T-helper 17 cell (primary cell): ENCODE measurements around the gene CPM. TPM values are rescaled to one million over a fixed set of nuclear protein-coding genes. Genes with fewer than 3 reads are reported as not detected.
"Not testable (repeated sequence)": the region's sequence is repeated elsewhere in the genome, so short reads cannot be mapped to it uniquely, and the experiment has no call there.

Source experiments
- ATAC-seq: fragments of 150-1000 bp; cut with Tn5 transposase; 2 replicates; pipeline ENCODE4 v1.10.0; 2021; ENCODE audit warnings: mild to moderate bottlenecking, moderate library complexity
- DNase-seq, 3 donors: peaks; one replicate each; pipeline versions ENCODE4 v3.0.0 to v3.0.0-alpha.2; 2020 to 2021
- H3K9me3 ChIP-seq: one replicate; pipeline ENCODE4 v1.7.0; 2013; ENCODE audit warnings: low read length, mild to moderate bottlenecking; ENCODE audit not compliant: control insufficient read depth, poor library complexity, severe bottlenecking
- H3K27ac Mint-ChIP-seq: one replicate; pipeline ENCODE4 v1.8.0; 2022; ENCODE audit warnings: mild to moderate bottlenecking, moderate library complexity, mixed read lengths
- H3K27me3 Mint-ChIP-seq: one replicate; pipeline ENCODE4 v1.8.0; 2022; ENCODE audit warnings: mixed read lengths
- H3K36me3 Mint-ChIP-seq: one replicate; pipeline ENCODE4 v1.8.0; 2022; ENCODE audit warnings: low read depth, mixed read lengths
- H3K4me1 Mint-ChIP-seq: one replicate; pipeline ENCODE4 v1.8.0; 2022; ENCODE audit warnings: mild to moderate bottlenecking, mixed read lengths
- H3K4me3 Mint-ChIP-seq: one replicate; pipeline ENCODE4 v1.8.0; 2022; ENCODE audit warnings: mild to moderate bottlenecking, moderate library complexity, mixed read lengths
- total RNA-seq, 4 donors: library from RNA in 2 of 4; stranded (reverse) in 2 of 4; gene quantifications; one replicate each; pipeline ENCODE4 v1.2.3 and lab custom pipeline; 2022 to 2026

The CPM gene
- total RNA-seq, 2 donors from 2014 or later = 1.9 to 4.1 TPM

DNA sequence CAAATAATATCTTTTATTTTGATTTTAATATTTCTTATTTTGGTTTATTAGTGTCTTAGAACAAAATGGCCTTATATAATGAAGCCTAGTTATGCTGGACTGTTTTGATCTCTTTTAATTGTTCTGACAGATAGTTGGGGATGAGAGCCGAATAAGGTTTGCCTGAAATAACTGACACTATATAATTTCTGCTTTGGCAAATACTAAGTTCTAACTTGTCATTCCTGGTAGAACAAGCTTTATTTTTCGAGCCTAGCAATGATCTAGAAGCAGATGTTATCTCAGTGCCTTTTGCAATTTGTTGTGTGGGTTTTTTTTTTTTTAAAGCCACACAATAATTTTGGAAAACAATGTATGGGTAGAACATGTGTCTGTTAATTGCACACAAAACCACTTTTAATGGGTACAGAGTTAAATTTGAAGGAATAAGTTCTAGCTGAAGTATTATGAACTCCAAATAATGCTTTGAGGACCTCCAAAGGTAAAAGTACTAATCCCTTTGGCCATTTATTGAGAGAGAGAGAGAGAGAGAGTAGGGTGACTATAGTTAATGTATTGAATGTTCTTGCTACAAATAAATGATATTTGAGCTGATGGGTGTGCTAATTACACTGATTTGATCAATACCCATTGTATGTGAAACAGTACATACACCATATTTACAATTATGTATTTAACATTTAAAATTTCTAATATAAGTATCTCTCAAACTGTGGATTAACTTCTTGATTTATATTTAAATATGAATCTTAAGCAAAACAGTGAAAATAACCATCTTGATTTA, 90.0 kb downstream of the CPM start:
- no peak overlapping the region for H3K4me3 Mint-ChIP-seq
- no peaks in the 10 kb centered on the region for H3K9me3 ChIP-seq
- H3K36me3 Mint-ChIP-seq = peaks cover 4% of the 10 kb centered on the region
- no peaks in the 10 kb centered on the region for H3K27me3 Mint-ChIP-seq
- ATAC-seq (no peak), DNase-seq (no peak)
- H3K27ac Mint-ChIP-seq = no peak overlapping the region
- peaks cover 11% of the 10 kb centered on the region for H3K4me1 Mint-ChIP-seq

DNA sequence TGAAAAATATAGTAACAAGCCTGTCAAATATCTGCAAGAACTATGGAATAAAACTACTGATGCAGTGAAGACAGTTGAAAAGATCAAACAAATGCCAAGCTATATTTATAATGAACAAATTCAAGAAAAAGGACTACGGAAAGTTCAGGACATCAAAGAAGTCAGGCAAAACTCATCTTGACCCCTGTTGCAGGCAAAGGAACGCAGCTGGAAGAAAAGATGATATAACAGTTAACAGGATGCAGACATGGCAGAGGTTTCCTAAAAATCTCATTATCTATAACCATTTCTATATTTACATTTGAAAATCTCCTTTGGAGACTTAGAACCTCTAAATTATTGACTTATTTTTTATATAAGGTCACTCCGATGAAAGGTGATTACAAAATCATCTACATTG, 90.8 kb downstream of the CPM start:
- no peaks in the 10 kb centered on the region for H3K9me3 ChIP-seq
- DNase-seq (no peak), ATAC-seq (no peak)
- H3K27ac Mint-ChIP-seq = no peak overlapping the region
- H3K27me3 Mint-ChIP-seq = no peaks in the 10 kb centered on the region
- H3K4me1 Mint-ChIP-seq = peaks cover 13% of the 10 kb centered on the region
- H3K4me3 Mint-ChIP-seq = no peak overlapping the region
- peaks cover 4% of the 10 kb centered on the region for H3K36me3 Mint-ChIP-seq

DNA sequence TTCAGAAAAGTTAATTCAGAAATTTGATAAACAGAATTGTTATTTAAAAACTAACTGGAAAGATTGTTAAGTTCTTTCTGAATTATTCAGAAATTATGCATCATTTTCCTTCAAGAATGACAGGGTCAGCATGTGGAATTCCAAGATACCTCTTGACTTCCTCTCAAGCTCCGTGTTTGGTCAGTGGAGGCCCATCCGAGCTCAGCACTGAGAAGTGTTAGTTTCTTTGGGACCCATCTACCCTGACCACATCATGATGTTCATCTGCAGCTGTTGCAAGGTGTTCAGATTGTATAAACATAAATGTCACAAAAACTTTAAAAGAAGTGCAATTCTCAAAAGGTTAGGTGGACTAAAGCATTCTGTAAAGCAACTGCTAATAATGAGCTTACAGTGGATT, 91.3 kb downstream of the CPM start:
- peaks cover 4% of the 10 kb centered on the region for H3K36me3 Mint-ChIP-seq
- peaks cover 14% of the 10 kb centered on the region for H3K4me1 Mint-ChIP-seq
- H3K27me3 Mint-ChIP-seq = no peaks in the 10 kb centered on the region
- H3K9me3 ChIP-seq = no peaks in the 10 kb centered on the region
- no peak overlapping the region for H3K4me3 Mint-ChIP-seq
- no peak for DNase-seq
- no peak for ATAC-seq
- H3K27ac Mint-ChIP-seq = no peak overlapping the region

DNA sequence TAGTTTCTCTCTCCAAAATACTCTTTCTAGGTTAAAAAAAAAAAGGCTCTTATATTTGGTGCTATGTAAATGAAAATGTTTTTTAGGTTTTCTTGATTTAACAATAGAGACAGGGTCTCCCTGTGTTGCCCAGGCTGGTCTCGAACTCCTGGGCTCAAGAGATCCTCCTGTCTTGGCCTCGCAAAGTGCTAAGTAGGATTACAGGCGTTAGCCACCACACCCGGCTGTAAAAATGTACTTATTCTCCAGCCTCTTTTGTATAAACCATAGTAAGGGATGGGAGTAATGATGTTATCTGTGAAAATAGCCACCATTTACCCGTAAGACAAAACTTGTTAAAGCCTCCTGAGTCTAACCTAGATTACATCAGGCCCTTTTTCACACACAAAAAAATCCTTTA, 91.8 kb downstream of the CPM start:
- H3K9me3 ChIP-seq, H3K27ac Mint-ChIP-seq, DNase-seq, H3K36me3 Mint-ChIP-seq, H3K4me3 Mint-ChIP-seq, ATAC-seq, H3K27me3 Mint-ChIP-seq: not testable (repeated sequence)
- peaks cover 14% of the 10 kb centered on the region for H3K4me1 Mint-ChIP-seq

DNA sequence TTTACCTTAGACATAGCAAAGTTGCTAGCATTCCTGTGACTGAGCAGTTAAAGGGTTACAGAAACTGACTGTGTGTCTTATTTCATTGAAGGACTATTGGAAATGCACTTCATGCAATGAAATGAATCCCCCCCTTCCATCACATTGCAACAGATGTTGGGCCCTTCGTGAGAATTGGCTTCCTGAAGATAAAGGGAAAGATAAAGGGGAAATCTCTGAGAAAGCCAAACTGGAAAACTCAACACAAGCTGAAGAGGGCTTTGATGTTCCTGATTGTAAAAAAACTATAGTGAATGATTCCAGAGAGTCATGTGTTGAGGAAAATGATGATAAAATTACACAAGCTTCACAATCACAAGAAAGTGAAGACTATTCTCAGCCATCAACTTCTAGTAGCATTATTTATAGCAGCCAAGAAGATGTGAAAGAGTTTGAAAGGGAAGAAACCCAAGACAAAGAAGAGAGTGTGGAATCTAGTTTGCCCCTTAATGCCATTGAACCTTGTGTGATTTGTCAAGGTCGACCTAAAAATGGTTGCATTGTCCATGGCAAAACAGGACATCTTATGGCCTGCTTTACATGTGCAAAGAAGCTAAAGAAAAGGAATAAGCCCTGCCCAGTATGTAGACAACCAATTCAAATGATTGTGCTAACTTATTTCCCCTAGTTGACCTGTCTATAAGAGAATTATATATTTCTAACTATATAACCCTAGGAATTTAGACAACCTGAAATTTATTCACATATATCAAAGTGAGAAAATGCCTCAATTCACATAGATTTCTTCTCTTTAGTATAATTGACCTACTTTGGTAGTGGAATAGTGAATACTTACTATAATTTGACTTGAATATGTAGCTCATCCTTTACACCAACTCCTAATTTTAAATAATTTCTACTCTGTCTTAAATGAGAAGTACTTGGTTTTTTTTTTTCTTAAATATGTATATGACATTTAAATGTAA, 93.5 kb downstream of the CPM start:
- no peaks in the 10 kb centered on the region for H3K9me3 ChIP-seq
- Mint-ChIP-seq H3K27ac (no peak overlapping the region), H3K4me3 (no peak overlapping the region), H3K4me1 (peaks cover 21% of the 10 kb centered on the region), H3K36me3 (peaks cover 4% of the 10 kb centered on the region), H3K27me3 (no peaks in the 10 kb centered on the region)
- ATAC-seq (no peak), DNase-seq (no peak)

DNA sequence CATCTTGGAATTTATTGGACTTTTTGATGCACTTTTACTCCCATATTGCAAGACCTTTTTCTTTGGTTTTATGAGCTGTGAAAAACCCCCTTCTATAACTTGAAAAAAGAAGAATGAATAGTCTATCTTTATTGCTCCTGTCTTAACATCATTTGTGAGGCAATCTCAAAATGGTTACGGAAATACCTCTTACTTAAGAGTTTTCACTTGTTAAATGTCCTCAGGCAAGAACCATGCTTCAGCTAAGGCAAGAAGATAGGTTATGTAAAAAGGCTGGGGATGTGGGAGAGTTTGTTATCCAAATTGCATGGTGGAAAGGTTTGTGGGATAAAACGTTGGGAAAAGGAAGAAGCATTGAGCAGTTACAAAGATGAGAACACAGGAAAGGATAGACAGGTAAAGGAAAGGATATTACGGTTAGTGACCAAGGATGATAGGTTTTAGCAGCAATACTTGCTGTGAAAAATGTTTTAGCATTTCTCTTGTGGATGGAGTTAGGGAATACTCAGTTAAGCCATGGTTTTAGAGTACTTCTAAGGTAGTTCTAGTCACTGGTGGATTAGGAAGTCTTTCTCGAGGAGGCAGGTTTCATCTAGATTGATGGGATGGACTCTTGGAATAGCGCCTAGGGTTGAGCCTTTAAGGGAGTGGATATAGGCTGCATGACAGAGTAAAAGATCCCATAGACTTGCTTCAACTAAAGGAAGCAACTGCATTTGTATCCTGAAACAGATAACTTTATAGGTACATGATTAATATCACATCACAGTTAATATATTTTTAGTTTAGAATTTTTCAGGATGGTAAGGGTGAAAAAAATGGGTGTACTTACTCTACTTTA, 94.7 kb downstream of the CPM start:
- Mint-ChIP-seq H3K27ac (no peak overlapping the region), H3K4me3 (no peak overlapping the region), H3K36me3 (peaks cover 4% of the 10 kb centered on the region), H3K27me3 (no peaks in the 10 kb centered on the region), H3K4me1 (peaks cover 21% of the 10 kb centered on the region)
- no peaks in the 10 kb centered on the region for H3K9me3 ChIP-seq
- DNase-seq (no peak), ATAC-seq (no peak)

DNA sequence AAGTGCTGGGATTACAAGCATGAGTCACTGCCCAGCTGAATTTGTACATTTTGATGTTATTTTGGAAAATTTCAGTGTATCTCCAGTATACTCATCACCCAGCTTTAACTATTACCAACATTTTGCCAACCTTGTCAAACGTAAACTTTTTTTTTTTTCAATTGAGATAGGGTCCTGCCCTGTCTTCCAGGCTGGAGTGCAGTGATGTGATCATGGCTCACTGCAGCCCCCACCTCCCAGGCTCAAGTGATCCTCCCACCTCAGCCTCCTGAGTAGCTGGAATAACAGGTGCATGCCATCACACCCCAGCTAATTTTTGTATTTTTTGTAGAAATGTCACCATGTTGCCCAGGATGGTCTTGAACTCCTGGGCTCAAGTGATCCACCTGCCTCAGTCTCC, 95.8 kb downstream of the CPM start:
- Mint-ChIP-seq H3K4me1 (peaks cover 19% of the 10 kb centered on the region), H3K4me3 (no peak overlapping the region), H3K27ac (peak overlapping the region; percentile 32), H3K36me3 (peaks cover 4% of the 10 kb centered on the region), H3K27me3 (no peaks in the 10 kb centered on the region)
- ATAC-seq = no peak
- no peaks in the 10 kb centered on the region for H3K9me3 ChIP-seq
- no peak for DNase-seq

DNA sequence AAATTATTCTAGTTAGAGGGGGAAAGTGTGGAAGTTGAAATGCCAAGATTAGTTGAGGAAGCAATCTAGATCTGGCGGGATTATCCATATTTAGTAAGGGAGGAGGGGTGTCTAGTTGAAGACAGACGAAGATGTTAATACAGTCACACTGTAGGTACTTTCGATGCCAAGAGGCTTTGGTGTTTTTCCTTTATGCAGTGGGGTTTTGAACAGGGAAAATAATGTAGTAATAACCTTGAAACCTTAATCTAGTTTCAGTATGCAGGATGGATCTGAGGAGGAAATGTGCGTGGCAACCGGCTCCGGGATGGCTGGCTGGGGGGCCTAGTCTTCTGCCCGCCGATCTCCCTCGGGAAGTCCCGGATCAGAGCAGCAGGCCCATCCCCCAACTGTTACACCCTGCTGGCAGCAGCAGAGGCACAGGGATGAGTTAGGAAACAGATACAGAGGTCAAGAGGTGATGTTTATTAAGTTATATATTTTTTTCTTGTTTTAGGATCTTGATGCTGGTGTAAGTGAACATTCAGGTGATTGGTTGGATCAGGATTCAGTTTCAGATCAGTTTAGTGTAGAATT, 97.5 kb downstream of the CPM start:
- no peak for ATAC-seq
- H3K4me3 Mint-ChIP-seq = no peak overlapping the region
- no peak overlapping the region for H3K27ac Mint-ChIP-seq
- H3K36me3 Mint-ChIP-seq = peaks cover 7% of the 10 kb centered on the region
- DNase-seq = no peak
- H3K4me1 Mint-ChIP-seq = peaks cover 21% of the 10 kb centered on the region
- H3K27me3 Mint-ChIP-seq = no peaks in the 10 kb centered on the region
- H3K9me3 ChIP-seq = no peaks in the 10 kb centered on the region

DNA sequence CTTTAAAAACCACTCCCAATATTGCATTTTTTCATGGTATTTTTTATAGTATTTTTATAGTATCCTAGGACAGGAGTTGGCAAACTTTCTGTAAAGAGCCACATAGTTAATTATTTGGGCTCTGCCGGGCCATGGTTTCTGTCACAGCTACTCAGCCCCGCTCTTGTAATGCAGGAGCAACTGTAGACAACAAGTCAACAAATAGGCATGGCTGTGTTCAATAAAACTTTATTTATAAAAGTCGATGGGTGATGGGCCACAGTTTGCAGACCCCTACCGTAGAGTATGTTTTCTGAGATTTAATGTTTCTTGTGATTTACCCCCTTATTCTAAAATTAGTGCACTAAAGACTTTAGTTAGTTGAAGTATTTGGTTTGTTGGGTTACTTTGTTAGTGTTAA, 99.5 kb downstream of the CPM start:
- Mint-ChIP-seq H3K36me3 (peaks cover 7% of the 10 kb centered on the region), H3K27me3 (no peaks in the 10 kb centered on the region), H3K4me1 (peaks cover 22% of the 10 kb centered on the region), H3K4me3 (no peak overlapping the region), H3K27ac (no peak overlapping the region)
- no peak for ATAC-seq
- H3K9me3 ChIP-seq = no peaks in the 10 kb centered on the region
- no peak for DNase-seq

DNA sequence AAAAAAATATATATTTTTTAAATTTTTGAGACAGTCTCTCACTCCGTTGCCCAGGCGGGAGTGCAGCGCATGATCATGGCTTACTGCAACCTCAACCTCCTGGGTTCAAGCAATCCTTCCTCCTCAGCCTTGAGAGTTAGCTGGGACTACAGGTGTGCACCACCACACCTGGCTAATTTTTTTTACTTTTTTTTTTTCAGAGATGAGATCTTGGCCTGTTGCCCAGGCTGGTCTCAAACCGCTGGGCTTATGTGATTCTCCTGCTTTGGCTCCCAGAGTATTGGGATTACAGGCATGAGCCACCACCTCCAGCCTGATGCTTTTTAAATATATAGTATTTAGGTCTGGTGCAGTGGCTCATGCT, 100.5 kb downstream of the CPM start:
- Mint-ChIP-seq H3K4me3 (no peak overlapping the region), H3K4me1 (peaks cover 16% of the 10 kb centered on the region), H3K36me3 (peaks cover 2% of the 10 kb centered on the region), H3K27ac (no peak overlapping the region), H3K27me3 (no peaks in the 10 kb centered on the region)
- no peaks in the 10 kb centered on the region for H3K9me3 ChIP-seq
- DNase-seq = no peak
- ATAC-seq = no peak

DNA sequence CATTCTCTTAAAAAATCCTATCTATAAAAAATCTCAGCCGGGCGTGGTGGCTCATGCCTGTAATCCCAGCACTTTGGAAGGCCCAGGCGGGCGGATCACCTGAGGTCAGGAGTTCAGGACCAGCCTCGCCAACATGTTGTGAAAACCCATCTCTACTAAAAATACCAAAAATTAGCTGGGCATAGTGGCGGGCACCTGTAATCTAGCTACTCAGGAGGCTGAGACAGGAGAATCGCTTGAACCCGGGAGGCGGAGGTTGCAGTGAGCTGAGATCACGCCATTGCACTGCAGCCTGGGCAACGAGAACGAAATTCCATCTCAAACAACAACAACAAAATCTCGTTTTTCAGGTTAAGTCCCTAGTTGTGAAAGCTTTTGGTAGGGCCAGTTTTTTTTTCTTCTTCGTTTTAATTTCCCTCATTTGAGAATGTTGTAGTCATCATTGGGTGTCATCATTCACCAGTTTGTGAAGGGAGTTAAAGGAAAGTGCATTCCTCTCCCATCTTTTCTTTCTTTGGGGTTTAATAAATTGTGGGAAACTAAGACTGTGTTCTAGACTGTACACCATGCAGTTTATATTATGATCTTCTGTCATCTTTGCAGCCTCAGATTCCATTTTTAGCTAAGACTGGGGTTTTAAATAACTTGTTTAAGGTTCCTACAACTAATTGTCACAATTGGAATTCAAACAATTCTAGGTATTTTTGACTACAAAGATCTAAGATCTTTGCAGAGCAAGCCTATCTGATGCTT, 101.0 kb downstream of the CPM start:
- DNase-seq (no peak), ATAC-seq (no peak)
- Mint-ChIP-seq H3K4me1 (peaks cover 14% of the 10 kb centered on the region), H3K4me3 (no peak overlapping the region), H3K36me3 (peaks cover 2% of the 10 kb centered on the region), H3K27me3 (no peaks in the 10 kb centered on the region), H3K27ac (no peak overlapping the region)
- H3K9me3 ChIP-seq = no peaks in the 10 kb centered on the region

DNA sequence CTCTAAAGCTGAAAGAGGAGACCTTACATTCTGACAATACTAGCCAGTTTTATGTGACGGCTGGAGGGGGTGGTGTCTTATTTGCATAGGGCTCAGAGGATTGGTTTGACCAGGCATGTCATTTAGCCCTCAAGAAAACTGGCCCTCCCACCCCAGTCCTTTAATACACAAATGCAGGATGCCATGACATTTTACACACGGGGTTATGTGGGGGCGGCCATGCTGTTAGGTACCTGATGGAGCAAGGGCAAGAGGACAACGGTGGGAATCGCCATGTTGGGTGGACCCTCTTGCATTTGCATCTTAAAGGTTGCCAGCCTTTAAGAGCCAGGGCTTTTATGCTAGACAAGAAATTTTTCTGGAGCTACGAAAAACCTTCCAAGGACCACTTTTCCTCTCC, 101.7 kb downstream of the CPM start:
- Mint-ChIP-seq H3K4me3 (no peak overlapping the region), H3K27ac (no peak overlapping the region), H3K4me1 (peaks cover 14% of the 10 kb centered on the region), H3K36me3 (peaks cover 2% of the 10 kb centered on the region), H3K27me3 (no peaks in the 10 kb centered on the region)
- DNase-seq = no peak
- no peak for ATAC-seq
- no peaks in the 10 kb centered on the region for H3K9me3 ChIP-seq
